DOHH2 (cell line): ENCODE results near the gene ARMS2.

Experiments used
- EZH2phosphoT487 ChIP-seq: fragments of 200-600 bp; sonication (generic); IDR thresholded peaks from 2 replicates; pipeline ENCODE4 v1.6.1; 2017; ENCODE audit warnings: borderline replicate concordance, mild to moderate bottlenecking, antibody characterized with exemption, low read length, moderate library complexity, mixed read lengths
- TF ChIP-seq, protein P1 (sequence below): fragments of 200-600 bp; sonication (generic); IDR thresholded peaks from one replicate; pipeline ENCODE4 v1.5.1; 2014; ENCODE audit warnings: antibody characterized with exemption, mild to moderate bottlenecking, low read depth, low read length; ENCODE audit not compliant: poor library complexity, severe bottlenecking

DNA sequence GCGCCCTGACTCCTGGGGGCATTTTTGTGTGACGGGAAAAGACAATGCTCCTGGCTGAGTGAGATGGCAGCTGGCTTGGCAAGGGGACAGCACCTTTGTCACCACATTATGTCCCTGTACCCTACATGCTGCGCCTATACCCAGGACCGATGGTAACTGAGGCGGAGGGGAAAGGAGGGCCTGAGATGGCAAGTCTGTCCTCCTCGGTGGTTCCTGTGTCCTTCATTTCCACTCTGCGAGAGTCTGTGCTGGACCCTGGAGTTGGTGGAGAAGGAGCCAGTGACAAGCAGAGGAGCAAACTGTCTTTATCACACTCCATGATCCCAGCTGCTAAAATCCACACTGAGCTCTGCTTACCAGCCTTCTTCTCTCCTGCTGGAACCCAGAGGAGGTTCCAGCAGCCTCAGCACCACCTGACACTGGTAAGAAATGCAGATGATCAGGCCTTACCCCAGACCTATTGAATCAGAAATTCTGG is at the start of gene ARMS2:
- TF ChIP-seq, protein P1, sequence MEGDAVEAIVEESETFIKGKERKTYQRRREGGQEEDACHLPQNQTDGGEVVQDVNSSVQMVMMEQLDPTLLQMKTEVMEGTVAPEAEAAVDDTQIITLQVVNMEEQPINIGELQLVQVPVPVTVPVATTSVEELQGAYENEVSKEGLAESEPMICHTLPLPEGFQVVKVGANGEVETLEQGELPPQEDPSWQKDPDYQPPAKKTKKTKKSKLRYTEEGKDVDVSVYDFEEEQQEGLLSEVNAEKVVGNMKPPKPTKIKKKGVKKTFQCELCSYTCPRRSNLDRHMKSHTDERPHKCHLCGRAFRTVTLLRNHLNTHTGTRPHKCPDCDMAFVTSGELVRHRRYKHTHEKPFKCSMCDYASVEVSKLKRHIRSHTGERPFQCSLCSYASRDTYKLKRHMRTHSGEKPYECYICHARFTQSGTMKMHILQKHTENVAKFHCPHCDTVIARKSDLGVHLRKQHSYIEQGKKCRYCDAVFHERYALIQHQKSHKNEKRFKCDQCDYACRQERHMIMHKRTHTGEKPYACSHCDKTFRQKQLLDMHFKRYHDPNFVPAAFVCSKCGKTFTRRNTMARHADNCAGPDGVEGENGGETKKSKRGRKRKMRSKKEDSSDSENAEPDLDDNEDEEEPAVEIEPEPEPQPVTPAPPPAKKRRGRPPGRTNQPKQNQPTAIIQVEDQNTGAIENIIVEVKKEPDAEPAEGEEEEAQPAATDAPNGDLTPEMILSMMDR, result no peak
- TF ChIP-seq EZH2phosphoT487, result no peak
